Activated B cell treated with CpG ODN at 0.5 μM for 24 hours (primary cell): ENCODE results near the gene DNAH9. TPM values are rescaled to one million over a fixed set of nuclear protein-coding genes. Genes with fewer than 3 reads are reported as not detected.

ENCODE experiments used
- ATAC-seq: fragments of 200-7000 bp; cut with Tn5 transposase; one replicate; pipeline ENCODE4 v1.10.0; 2021; ENCODE audit warnings: low read depth, mild to moderate bottlenecking, moderate library complexity
- CTCF ChIA-PET: fragments of 350-600 bp; sonication (Branson Sonifier 250); formaldehyde crosslinking; loops from one replicate; lab custom pipeline; 2021; ENCODE audit warnings: antibody characterized with exemption; lab: Charles Lee
- POLR2A ChIA-PET: fragments of 350-600 bp; sonication (Branson Sonifier 250); formaldehyde crosslinking; loops from one replicate; lab custom pipeline; 2021; ENCODE audit warnings: antibody characterized with exemption; lab: Charles Lee
- DNase-seq: peaks from one replicate; pipeline ENCODE4 v3.0.0; 2022
- H3K27ac Mint-ChIP-seq: one replicate; pipeline ENCODE4 v1.8.0; 2020; ENCODE audit warnings: mixed read lengths
- H3K27me3 Mint-ChIP-seq: one replicate; pipeline ENCODE4 v1.8.0; 2021; ENCODE audit warnings: mixed read lengths
- H3K36me3 Mint-ChIP-seq: one replicate; pipeline ENCODE4 v1.8.0; 2021; ENCODE audit warnings: low read depth, mixed read lengths
- H3K4me1 Mint-ChIP-seq: one replicate; pipeline ENCODE4 v1.8.0; 2021; ENCODE audit warnings: mixed read lengths
- H3K4me3 Mint-ChIP-seq: one replicate; pipeline ENCODE4 v1.8.0; 2020; ENCODE audit warnings: mild to moderate bottlenecking, mixed read lengths
- H3K9me3 Mint-ChIP-seq: one replicate; pipeline ENCODE4 v1.8.0; 2020; ENCODE audit warnings: mixed read lengths
- intact Hi-C: fragments of 100-400 bp; cut with micrococcal nuclease; formaldehyde crosslinking; loops from one replicate; pipeline ENCODE4 v1.15.1; 2024
- total RNA-seq: library from RNA; stranded (reverse); gene quantifications from 2 replicates; pipeline ENCODE4 v1.2.3, GENCODE V29; 2022
- TF ChIP-seq, protein P1 (sequence below): fragments of 200-600 bp; IDR thresholded peaks from one replicate; pipeline ENCODE4 v1.8.0; 2022; ENCODE audit warnings: antibody characterized with exemption, mild to moderate bottlenecking

DNAH9 gene
- total RNA-seq, 1 donor from 2014 or later: not detected

GRCh38 chr17:11645426-11645825, 47.2 kb downstream of the DNAH9 start:
- Mint-ChIP-seq H3K27me3 (no peaks in the 10 kb centered on the region), H3K9me3 (no peaks in the 10 kb centered on the region), H3K4me1 (no peaks in the 10 kb centered on the region), H3K36me3 (no peaks in the 10 kb centered on the region), H3K4me3 (no peak overlapping the region), H3K27ac (no peak overlapping the region)
- intact Hi-C loops: no loop called here
- ATAC-seq (no peak), DNase-seq (no peak)
- ChIA-PET CTCF (interaction anchor here (2.0 kb wide), 1 partner anchor 770 kb away, joined by 10 read pairs; no protein-coding TSS in a partner anchor), POLR2A (no interaction called here)
- TF ChIP-seq, protein P1, sequence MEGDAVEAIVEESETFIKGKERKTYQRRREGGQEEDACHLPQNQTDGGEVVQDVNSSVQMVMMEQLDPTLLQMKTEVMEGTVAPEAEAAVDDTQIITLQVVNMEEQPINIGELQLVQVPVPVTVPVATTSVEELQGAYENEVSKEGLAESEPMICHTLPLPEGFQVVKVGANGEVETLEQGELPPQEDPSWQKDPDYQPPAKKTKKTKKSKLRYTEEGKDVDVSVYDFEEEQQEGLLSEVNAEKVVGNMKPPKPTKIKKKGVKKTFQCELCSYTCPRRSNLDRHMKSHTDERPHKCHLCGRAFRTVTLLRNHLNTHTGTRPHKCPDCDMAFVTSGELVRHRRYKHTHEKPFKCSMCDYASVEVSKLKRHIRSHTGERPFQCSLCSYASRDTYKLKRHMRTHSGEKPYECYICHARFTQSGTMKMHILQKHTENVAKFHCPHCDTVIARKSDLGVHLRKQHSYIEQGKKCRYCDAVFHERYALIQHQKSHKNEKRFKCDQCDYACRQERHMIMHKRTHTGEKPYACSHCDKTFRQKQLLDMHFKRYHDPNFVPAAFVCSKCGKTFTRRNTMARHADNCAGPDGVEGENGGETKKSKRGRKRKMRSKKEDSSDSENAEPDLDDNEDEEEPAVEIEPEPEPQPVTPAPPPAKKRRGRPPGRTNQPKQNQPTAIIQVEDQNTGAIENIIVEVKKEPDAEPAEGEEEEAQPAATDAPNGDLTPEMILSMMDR: no peak

DNA sequence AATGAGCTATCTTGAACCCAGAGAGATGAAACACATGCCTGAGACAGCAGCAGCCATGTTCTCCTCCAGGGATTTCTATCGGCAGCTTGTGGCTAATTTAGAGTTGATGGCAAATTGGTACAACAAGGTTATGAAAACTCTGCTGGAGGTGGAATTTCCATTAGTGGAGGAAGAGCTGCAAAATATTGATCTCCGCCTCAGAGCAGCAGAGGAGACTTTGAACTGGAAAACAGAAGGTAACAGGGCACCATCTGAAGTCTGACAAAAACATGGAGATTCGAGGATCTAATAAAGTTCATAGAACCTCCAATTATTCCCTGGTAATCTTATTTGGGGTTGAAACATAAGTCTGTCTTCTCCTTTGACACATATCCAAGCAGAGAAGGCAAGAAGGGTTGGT, 52.8 kb downstream of the DNAH9 start:
- H3K4me1 Mint-ChIP-seq: no peaks in the 10 kb centered on the region
- no peaks in the 10 kb centered on the region for H3K27me3 Mint-ChIP-seq
- ATAC-seq (no peak), DNase-seq (no peak)
- H3K36me3 Mint-ChIP-seq: no peaks in the 10 kb centered on the region
- H3K27ac Mint-ChIP-seq: no peak overlapping the region
- TF ChIP-seq, protein P1: no peak
- intact Hi-C loops: no loop called here
- POLR2A ChIA-PET: no interaction called here
- CTCF ChIA-PET: no interaction called here
- H3K4me3 Mint-ChIP-seq: no peak overlapping the region
- peaks cover 3% of the 10 kb centered on the region for H3K9me3 Mint-ChIP-seq

DNA sequence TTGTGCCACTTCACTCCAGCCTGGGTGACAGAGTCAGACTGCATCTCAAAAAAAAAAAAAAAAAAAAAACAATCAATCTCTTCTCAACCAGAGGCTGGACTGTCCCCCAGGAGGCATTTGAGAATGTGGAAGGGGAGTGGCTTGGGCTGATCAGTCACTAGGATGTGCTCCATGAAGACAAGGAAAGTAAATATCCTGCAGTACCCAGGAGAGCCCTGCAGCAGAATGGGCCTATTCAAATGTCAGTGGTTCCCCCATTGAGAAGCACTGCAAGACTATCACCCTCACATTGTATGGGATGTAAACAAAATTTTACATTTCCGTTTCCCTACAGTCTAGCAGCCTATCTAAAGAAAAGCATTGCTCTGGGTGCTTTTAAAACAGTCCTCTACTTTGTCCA, 70.3 kb downstream of the DNAH9 start:
- Mint-ChIP-seq H3K4me3 (no peak overlapping the region), H3K4me1 (no peaks in the 10 kb centered on the region), H3K9me3 (no peaks in the 10 kb centered on the region), H3K27me3 (no peaks in the 10 kb centered on the region), H3K36me3 (no peaks in the 10 kb centered on the region), H3K27ac (no peak overlapping the region)
- TF ChIP-seq, protein P1: no peak
- intact Hi-C loops: no loop called here
- ATAC-seq: no peak
- CTCF ChIA-PET: no interaction called here
- POLR2A ChIA-PET: no interaction called here
- no peak for DNase-seq

DNA sequence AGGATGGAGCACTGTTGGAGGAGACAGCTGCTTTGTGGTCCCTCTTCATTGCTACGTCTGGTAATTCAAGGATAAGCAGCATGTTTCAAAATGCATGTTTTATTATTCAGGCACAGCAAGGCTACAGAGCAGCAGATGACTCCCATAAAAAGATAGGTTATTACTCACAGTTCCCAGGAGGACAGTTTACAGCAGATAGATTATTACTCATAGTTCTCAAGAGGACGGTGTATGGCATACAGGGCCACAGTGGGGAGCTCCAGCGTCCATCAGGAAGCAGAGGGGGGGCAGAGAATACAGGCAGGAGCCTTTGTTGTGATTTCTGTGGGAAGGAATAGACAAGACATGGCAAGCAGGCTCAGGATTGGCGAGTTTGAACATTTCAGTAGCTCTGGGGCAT, 72.9 kb downstream of the DNAH9 start:
- ChIA-PET CTCF (no interaction called here), POLR2A (no interaction called here)
- DNase-seq (no peak), ATAC-seq (no peak)
- Mint-ChIP-seq H3K27ac (no peak overlapping the region), H3K9me3 (peaks cover 7% of the 10 kb centered on the region), H3K27me3 (no peaks in the 10 kb centered on the region), H3K4me1 (no peaks in the 10 kb centered on the region), H3K4me3 (no peak overlapping the region), H3K36me3 (no peaks in the 10 kb centered on the region)
- intact Hi-C loops: no loop called here
- TF ChIP-seq, protein P1: no peak

GRCh38 chr17:11682646-11683045, 84.4 kb downstream of the DNAH9 start:
- Mint-ChIP-seq H3K27me3 (no peaks in the 10 kb centered on the region), H3K36me3 (no peaks in the 10 kb centered on the region)

More at GRCh38 chr17:11682646-11683045, 84.4 kb downstream of the DNAH9 start:
- no peaks in the 10 kb centered on the region for H3K4me1 Mint-ChIP-seq
- ChIA-PET POLR2A (no interaction called here), CTCF (no interaction called here)
- no peak for ATAC-seq
- TF ChIP-seq, protein P1: no peak
- H3K27ac Mint-ChIP-seq: no peak overlapping the region
- H3K9me3 Mint-ChIP-seq: peaks cover 7% of the 10 kb centered on the region
- no peak for DNase-seq
- no peak overlapping the region for H3K4me3 Mint-ChIP-seq
- intact Hi-C loops: no loop called here
